ENCODE measurements around the gene TFAP2A.

Gene TFAP2A

DNA sequence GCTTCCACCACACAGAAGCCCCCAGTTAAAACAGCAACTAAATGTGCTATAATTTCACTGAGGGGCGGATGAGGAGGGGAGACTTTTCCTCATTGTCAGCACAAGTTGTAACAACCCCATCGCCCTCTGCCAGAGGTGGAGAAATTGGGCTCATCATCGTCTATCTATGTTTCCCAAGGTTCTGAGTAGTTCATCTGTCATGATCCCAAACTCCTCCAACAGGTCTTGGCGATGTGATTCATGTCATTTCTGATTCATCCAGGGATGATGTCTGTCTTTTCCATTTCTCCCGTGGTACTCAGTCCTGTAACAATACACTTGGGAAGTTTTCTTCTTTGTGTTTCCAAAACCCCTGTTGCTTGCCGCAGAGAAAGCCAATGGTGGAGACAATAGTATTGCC is 51.0 kb downstream of the TFAP2A start:
- Histone ChIP-seq H4K8ac (ENCODE audit: low read depth, low read length) (no peak overlapping the region), H3K9ac (ENCODE audit: low read depth, low read length, poor library complexity) (no peak overlapping the region), H3K4ac (ENCODE audit: low read length) (no peak overlapping the region), H4K91ac (ENCODE audit: low read depth, low read length, poor library complexity) (no peak overlapping the region), H2AFZ (ENCODE audit: low read length) (no peak overlapping the region), H3K4me3 (ENCODE audit: low read length in 2 of 2) (no peak overlapping the region), H2BK5ac (ENCODE audit: low read length) (no peak overlapping the region), H2BK15ac (ENCODE audit: low read length) (no peak overlapping the region), H2BK12ac (ENCODE audit: low read length) (no peak overlapping the region), H3K14ac (ENCODE audit: low read length) (no peak overlapping the region), H3K18ac (ENCODE audit: low read length) (no peak overlapping the region), H3K23ac (ENCODE audit: low read depth, low read length, poor library complexity) (no peak overlapping the region), H3K27ac (replicated peaks; ENCODE audit: low read length) (no peak overlapping the region), H3K4me2 (ENCODE audit: insufficient read depth, low read length, poor library complexity, severe bottlenecking) (no peak overlapping the region), H3K4me1 (ENCODE audit: control insufficient read depth in 2 of 2, insufficient read depth in 1 of 2, low read depth in 1 of 2, low read length in 2 of 2) (no peaks in the 10 kb centered on the region), H3K9me3 (replicated peaks in 1 of 2; ENCODE audit: control insufficient read depth in 2 of 2, insufficient read depth in 1 of 2, low read depth in 1 of 2, low read length in 2 of 2) (peaks cover 0 to 4% of the 10 kb centered on the region in 2 donors), H3K27me3 (ENCODE audit: control insufficient read depth in 3 of 3, insufficient read depth in 3 of 3, low read depth in 1 of 3, low read length in 3 of 3) (no peaks in the 10 kb centered on the region), H3K36me3 (replicated peaks in 1 of 2; ENCODE audit: control insufficient read depth in 2 of 2, insufficient read depth in 2 of 2, low read length in 2 of 2) (no peaks in the 10 kb centered on the region), H2AK5ac (ENCODE audit: low read depth, low read length) (no peak overlapping the region), H2BK120ac (ENCODE audit: low read depth, low read length) (no peak overlapping the region), H3K79me1 (ENCODE audit: low read depth, low read length) (no peaks in the 10 kb centered on the region)
- no CpG with 5 or more reads among the region's 6 CpGs for whole genome bisulfite sequencing, 2 donors (ENCODE audit: extremely low coverage in 2 of 2, insufficient read length in 2 of 2, insufficient replicate concordance in 1 of 2)
- no peak for DNase-seq (ENCODE audit: low spot score)

DNA sequence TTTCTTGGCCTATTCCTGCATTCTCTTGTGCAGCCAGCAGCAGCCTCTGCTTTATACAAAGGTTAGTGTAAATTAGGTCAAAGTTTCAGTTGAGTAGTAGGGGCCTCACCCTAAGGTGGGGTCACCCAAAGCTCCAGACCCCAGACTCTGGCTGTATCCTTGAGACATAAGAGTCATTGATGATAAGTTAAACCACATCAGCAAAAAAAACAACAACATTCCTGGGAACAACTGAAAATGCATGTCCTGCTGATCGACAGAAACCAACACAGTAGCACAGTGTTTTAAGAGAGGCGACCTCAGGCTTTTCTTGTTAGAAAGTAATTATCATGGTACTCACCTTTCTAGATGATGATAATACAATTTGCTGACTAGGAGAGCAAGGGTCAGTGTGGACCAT is 52.6 kb downstream of the TFAP2A start:
- peaks cover 0 to 4% of the 10 kb centered on the region in 2 donors for H3K9me3 ChIP-seq (replicated peaks in 1 of 2; ENCODE audit: control insufficient read depth in 2 of 2, insufficient read depth in 1 of 2, low read depth in 1 of 2, low read length in 2 of 2)
- H3K14ac ChIP-seq (ENCODE audit: low read length), result no peak overlapping the region
- no peak overlapping the region for H3K4ac ChIP-seq (ENCODE audit: low read length)
- H2BK12ac ChIP-seq (ENCODE audit: low read length), result no peak overlapping the region
- no CpG with 5 or more reads among the region's 2 CpGs for WGBS, 2 donors (ENCODE audit: extremely low coverage in 2 of 2, insufficient read length in 2 of 2, insufficient replicate concordance in 1 of 2)
- no peaks in the 10 kb centered on the region for H3K36me3 ChIP-seq (replicated peaks in 1 of 2; ENCODE audit: control insufficient read depth in 2 of 2, insufficient read depth in 2 of 2, low read length in 2 of 2)
- H3K4me3 ChIP-seq (ENCODE audit: low read length in 2 of 2), result no peak overlapping the region
- no peak overlapping the region for H2BK120ac ChIP-seq (ENCODE audit: low read depth, low read length)
- no peak overlapping the region for H4K91ac ChIP-seq (ENCODE audit: low read depth, low read length, poor library complexity)
- H2BK5ac ChIP-seq (ENCODE audit: low read length), result no peak overlapping the region
- H3K27me3 ChIP-seq (ENCODE audit: control insufficient read depth in 3 of 3, insufficient read depth in 3 of 3, low read depth in 1 of 3, low read length in 3 of 3), result no peaks in the 10 kb centered on the region
- no peak overlapping the region for H2BK15ac ChIP-seq (ENCODE audit: low read length)
- no peak overlapping the region for H2AFZ ChIP-seq (ENCODE audit: low read length)
- H3K79me1 ChIP-seq (ENCODE audit: low read depth, low read length), result no peaks in the 10 kb centered on the region
- no peak overlapping the region for H3K4me2 ChIP-seq (ENCODE audit: insufficient read depth, low read length, poor library complexity, severe bottlenecking)
- H3K18ac ChIP-seq (ENCODE audit: low read length), result no peak overlapping the region
- H3K23ac ChIP-seq (ENCODE audit: low read depth, low read length, poor library complexity), result no peak overlapping the region
- H2AK5ac ChIP-seq (ENCODE audit: low read depth, low read length), result no peak overlapping the region
- H3K27ac ChIP-seq (replicated peaks; ENCODE audit: low read length), result no peak overlapping the region
- no peak overlapping the region for H3K9ac ChIP-seq (ENCODE audit: low read depth, low read length, poor library complexity)
- no peaks in the 10 kb centered on the region for H3K4me1 ChIP-seq (ENCODE audit: control insufficient read depth in 2 of 2, insufficient read depth in 1 of 2, low read depth in 1 of 2, low read length in 2 of 2)
- no peak overlapping the region for H4K8ac ChIP-seq (ENCODE audit: low read depth, low read length)
- DNase-seq (ENCODE audit: low spot score), result no peak

DNA sequence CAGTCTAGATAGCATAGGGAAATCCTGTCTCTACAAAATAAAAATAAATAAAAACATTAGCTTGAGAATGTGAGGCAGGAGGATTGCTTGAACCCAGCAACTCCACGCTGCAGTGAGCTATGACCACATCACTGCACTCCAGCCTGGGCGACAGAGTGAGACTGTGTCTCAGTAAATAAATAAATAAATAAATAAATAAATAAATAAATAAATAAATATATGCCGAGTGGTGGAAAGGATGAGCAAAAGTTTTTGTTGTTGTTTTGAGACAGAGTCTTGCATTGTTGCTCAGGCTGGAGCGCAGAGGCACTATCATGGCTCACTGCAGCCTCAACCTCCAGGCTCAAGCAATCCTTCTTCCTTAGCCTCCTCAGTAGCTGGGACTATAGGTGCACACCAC is 53.4 kb downstream of the TFAP2A start:
- Histone ChIP-seq H2BK5ac (ENCODE audit: low read length) (no peak overlapping the region), H2AFZ (ENCODE audit: low read length) (no peak overlapping the region), H3K4me2 (ENCODE audit: insufficient read depth, low read length, poor library complexity, severe bottlenecking) (no peak overlapping the region), H3K9me3 (replicated peaks in 1 of 2; ENCODE audit: control insufficient read depth in 2 of 2, insufficient read depth in 1 of 2, low read depth in 1 of 2, low read length in 2 of 2) (peaks cover 0 to 4% of the 10 kb centered on the region in 2 donors), H3K79me1 (ENCODE audit: low read depth, low read length) (no peaks in the 10 kb centered on the region), H3K4me3 (ENCODE audit: low read length in 2 of 2) (no peak overlapping the region), H2BK120ac (ENCODE audit: low read depth, low read length) (no peak overlapping the region), H3K14ac (ENCODE audit: low read length) (no peak overlapping the region), H2AK5ac (ENCODE audit: low read depth, low read length) (no peak overlapping the region), H3K36me3 (replicated peaks in 1 of 2; ENCODE audit: control insufficient read depth in 2 of 2, insufficient read depth in 2 of 2, low read length in 2 of 2) (no peaks in the 10 kb centered on the region), H3K27ac (replicated peaks; ENCODE audit: low read length) (no peak overlapping the region), H3K23ac (ENCODE audit: low read depth, low read length, poor library complexity) (no peak overlapping the region), H3K27me3 (ENCODE audit: control insufficient read depth in 3 of 3, insufficient read depth in 3 of 3, low read depth in 1 of 3, low read length in 3 of 3) (no peaks in the 10 kb centered on the region), H3K9ac (ENCODE audit: low read depth, low read length, poor library complexity) (no peak overlapping the region), H2BK12ac (ENCODE audit: low read length) (no peak overlapping the region), H3K18ac (ENCODE audit: low read length) (no peak overlapping the region), H3K4me1 (ENCODE audit: control insufficient read depth in 2 of 2, insufficient read depth in 1 of 2, low read depth in 1 of 2, low read length in 2 of 2) (no peaks in the 10 kb centered on the region), H3K4ac (ENCODE audit: low read length) (no peak overlapping the region), H4K8ac (ENCODE audit: low read depth, low read length) (no peak overlapping the region), H2BK15ac (ENCODE audit: low read length) (no peak overlapping the region), H4K91ac (ENCODE audit: low read depth, low read length, poor library complexity) (no peak overlapping the region)
- no peak for DNase-seq (ENCODE audit: low spot score)
- no CpG with 5 or more reads among the region's 4 CpGs for WGBS, 2 donors (ENCODE audit: extremely low coverage in 2 of 2, insufficient read length in 2 of 2, insufficient replicate concordance in 1 of 2)

DNA sequence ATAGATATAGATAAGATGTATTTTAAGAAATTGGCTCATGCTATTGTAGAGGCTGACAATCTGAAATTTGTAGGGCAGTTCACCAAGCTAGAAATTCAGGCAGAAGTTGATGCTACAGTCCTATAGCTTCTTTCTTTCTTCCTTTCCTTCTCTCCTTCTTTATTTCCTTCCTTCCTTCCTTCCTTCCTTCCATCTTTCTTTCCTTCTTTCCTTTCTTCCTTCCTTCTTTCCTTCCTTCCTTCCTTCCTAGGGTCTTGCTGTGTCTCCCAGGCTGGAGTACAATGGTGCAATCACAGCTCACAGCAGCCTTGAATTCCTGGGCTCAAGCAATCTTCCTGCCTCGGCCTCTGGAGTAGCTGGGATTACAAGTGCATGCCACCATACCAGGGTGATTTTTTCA is 55.3 kb downstream of the TFAP2A start:
- no CpG with 5 or more reads among the region's 1 CpG for whole genome bisulfite sequencing, 2 donors (ENCODE audit: extremely low coverage in 2 of 2, insufficient read length in 2 of 2, insufficient replicate concordance in 1 of 2)
- Histone ChIP-seq H2BK12ac (ENCODE audit: low read length) (no peak overlapping the region), H2BK5ac (ENCODE audit: low read length) (no peak overlapping the region), H4K91ac (ENCODE audit: low read depth, low read length, poor library complexity) (no peak overlapping the region), H3K4me2 (ENCODE audit: insufficient read depth, low read length, poor library complexity, severe bottlenecking) (no peak overlapping the region), H2BK120ac (ENCODE audit: low read depth, low read length) (no peak overlapping the region), H4K8ac (ENCODE audit: low read depth, low read length) (no peak overlapping the region), H2AFZ (ENCODE audit: low read length) (no peak overlapping the region), H3K23ac (ENCODE audit: low read depth, low read length, poor library complexity) (no peak overlapping the region), H3K4me3 (ENCODE audit: low read length in 2 of 2) (no peak overlapping the region), H3K27ac (replicated peaks; ENCODE audit: low read length) (no peak overlapping the region), H3K4ac (ENCODE audit: low read length) (no peak overlapping the region), H3K79me1 (ENCODE audit: low read depth, low read length) (no peaks in the 10 kb centered on the region), H3K9me3 (replicated peaks in 1 of 2; ENCODE audit: control insufficient read depth in 2 of 2, insufficient read depth in 1 of 2, low read depth in 1 of 2, low read length in 2 of 2) (peaks cover 0 to 4% of the 10 kb centered on the region in 2 donors), H3K9ac (ENCODE audit: low read depth, low read length, poor library complexity) (no peak overlapping the region), H3K14ac (ENCODE audit: low read length) (no peak overlapping the region), H2AK5ac (ENCODE audit: low read depth, low read length) (no peak overlapping the region), H3K4me1 (ENCODE audit: control insufficient read depth in 2 of 2, insufficient read depth in 1 of 2, low read depth in 1 of 2, low read length in 2 of 2) (no peaks in the 10 kb centered on the region), H2BK15ac (ENCODE audit: low read length) (no peak overlapping the region), H3K18ac (ENCODE audit: low read length) (no peak overlapping the region), H3K27me3 (ENCODE audit: control insufficient read depth in 3 of 3, insufficient read depth in 3 of 3, low read depth in 1 of 3, low read length in 3 of 3) (no peaks in the 10 kb centered on the region), H3K36me3 (replicated peaks in 1 of 2; ENCODE audit: control insufficient read depth in 2 of 2, insufficient read depth in 2 of 2, low read length in 2 of 2) (no peaks in the 10 kb centered on the region)
- no peak for DNase-seq (ENCODE audit: low spot score)

Measured in neuronal stem cell (in vitro differentiated cells).